Neural progenitor cell (in vitro differentiated cells): Measurements from ENCODE around the gene ARHGEF4.

ENCODE experiments used
- CTCF ChIP-seq: fragments of 200-600 bp; sonication (generic); IDR thresholded peaks from 2 replicates; pipeline ENCODE4 v1.5.1; 2017; ENCODE audit warnings: antibody characterized with exemption, mild to moderate bottlenecking
- EZH2 ChIP-seq: fragments of 200-600 bp; sonication (generic); IDR thresholded peaks from 2 replicates; pipeline ENCODE4 v1.6.1; 2017; ENCODE audit warnings: antibody characterized with exemption, mild to moderate bottlenecking, moderate library complexity

- TF ChIP-seq CTCF (no peak), EZH2 (no peak)
Measured at GRCh38 chr2:130834091-130834930, 2.4 kb upstream of the ARHGEF4 start.
